Measurements from ENCODE around the gene MED12L. TPM values are rescaled to one million over a fixed set of nuclear protein-coding genes. Genes with fewer than 3 reads are reported as not detected.

The MED12L gene
- total and polyA plus RNA-seq, 2 experiments from 2014 or later, result 0.07 to 2.7 TPM

DNA sequence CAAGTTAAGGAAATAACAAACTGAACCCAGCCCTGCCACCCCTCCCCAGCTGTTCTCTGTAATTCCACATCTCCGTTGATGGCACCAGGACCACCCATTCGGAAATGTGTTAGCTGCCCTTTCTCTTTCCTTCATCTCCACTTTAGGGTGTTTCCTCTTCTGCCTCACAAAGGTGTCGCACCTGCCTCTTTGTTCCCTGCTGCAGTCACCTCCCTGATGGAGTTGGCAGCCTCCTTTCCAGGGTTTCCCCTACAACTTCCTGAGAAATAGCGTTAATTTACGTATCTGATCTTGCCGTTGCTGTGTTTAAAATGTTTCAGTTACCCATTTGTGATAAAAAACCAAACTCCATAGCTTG lies 60.2 kb downstream of the MED12L start:
- Histone ChIP-seq H2AFZ (no peak overlapping the region), H3K9me2 (replicated peaks; ENCODE audit: insufficient read depth) (no peaks in the 10 kb centered on the region), H3K27ac (no peak overlapping the region), H3K4me2 (peak overlapping the region; percentile 44), H4K20me1 (ENCODE audit: insufficient read depth, poor library complexity, severe bottlenecking) (no peaks in the 10 kb centered on the region), H3K79me2 (no peaks in the 10 kb centered on the region), H3K9me3 (ENCODE audit: low read depth) (no peaks in the 10 kb centered on the region), H3K27me3 (no peaks in the 10 kb centered on the region), H3K4me3 (no peak overlapping the region), H3K36me3 (replicated peaks; ENCODE audit: insufficient read depth, low read depth) (no peaks in the 10 kb centered on the region), H3K4me1 (ENCODE audit: insufficient read depth) (peaks cover 8% of the 10 kb centered on the region)
- 33% methylated on average over 6 of the region's 6 CpGs for WGBS (ENCODE audit: low lambda C conversion rate, missing lambda C conversion rate)
- TF ChIP-seq EZH2 (IDR thresholded peaks at IDR 0.05; ENCODE audit: borderline replicate concordance), result no peak
- DNase-seq (ENCODE audit: low spot score), result no peak

DNA sequence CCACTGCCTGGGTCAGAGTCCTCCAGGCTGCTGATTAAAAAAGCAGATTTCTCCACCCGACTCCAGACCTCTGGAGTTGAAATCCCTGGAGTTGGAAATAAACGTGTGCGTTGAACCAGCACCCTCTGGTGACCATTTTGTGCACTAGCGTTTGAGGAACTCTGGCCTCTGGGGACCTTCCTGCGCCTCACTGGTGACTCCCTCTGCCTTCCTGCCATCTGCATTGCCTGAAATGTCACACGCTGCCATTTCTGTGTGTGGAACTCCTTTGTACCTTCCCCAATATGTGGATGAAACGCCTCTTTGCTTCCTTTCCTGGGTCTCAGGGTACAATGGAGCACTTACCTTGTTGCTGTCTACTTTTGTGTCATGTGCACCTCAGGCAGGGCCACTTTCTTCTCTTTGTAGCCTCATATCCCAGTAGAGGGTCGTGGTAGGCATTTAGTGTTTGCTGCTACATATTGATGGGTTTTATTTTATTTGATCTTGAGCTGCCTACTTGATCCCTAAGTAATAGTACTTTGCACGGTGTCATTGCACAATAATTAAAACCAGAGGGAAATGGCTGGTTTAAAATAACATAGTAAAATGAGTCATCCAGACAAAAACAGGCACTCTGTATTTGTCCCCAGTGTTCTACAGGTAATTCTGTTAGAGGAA lies 60.7 kb downstream of the MED12L start:
- H3K27me3 ChIP-seq, result no peaks in the 10 kb centered on the region
- no peaks in the 10 kb centered on the region for H4K20me1 ChIP-seq (ENCODE audit: insufficient read depth, poor library complexity, severe bottlenecking)
- H3K4me1 ChIP-seq (ENCODE audit: insufficient read depth), result peaks cover 8% of the 10 kb centered on the region
- H3K79me2 ChIP-seq, result no peaks in the 10 kb centered on the region
- H3K9me2 ChIP-seq (replicated peaks; ENCODE audit: insufficient read depth), result no peaks in the 10 kb centered on the region
- peak overlapping the region; percentile 64 for H3K27ac ChIP-seq
- no peak overlapping the region for H2AFZ ChIP-seq
- H3K4me2 ChIP-seq, result peak overlapping the region; percentile 51
- TF ChIP-seq, protein P1, sequence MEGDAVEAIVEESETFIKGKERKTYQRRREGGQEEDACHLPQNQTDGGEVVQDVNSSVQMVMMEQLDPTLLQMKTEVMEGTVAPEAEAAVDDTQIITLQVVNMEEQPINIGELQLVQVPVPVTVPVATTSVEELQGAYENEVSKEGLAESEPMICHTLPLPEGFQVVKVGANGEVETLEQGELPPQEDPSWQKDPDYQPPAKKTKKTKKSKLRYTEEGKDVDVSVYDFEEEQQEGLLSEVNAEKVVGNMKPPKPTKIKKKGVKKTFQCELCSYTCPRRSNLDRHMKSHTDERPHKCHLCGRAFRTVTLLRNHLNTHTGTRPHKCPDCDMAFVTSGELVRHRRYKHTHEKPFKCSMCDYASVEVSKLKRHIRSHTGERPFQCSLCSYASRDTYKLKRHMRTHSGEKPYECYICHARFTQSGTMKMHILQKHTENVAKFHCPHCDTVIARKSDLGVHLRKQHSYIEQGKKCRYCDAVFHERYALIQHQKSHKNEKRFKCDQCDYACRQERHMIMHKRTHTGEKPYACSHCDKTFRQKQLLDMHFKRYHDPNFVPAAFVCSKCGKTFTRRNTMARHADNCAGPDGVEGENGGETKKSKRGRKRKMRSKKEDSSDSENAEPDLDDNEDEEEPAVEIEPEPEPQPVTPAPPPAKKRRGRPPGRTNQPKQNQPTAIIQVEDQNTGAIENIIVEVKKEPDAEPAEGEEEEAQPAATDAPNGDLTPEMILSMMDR (IDR thresholded peaks at IDR 0.05; ENCODE audit: poor library complexity), result peak; percentile 93
- TF ChIP-seq EZH2 (IDR thresholded peaks at IDR 0.05; ENCODE audit: borderline replicate concordance), result no peak
- WGBS (ENCODE audit: low lambda C conversion rate, missing lambda C conversion rate), result 12% methylated on average over 9 of the region's 9 CpGs
- no peak overlapping the region for H3K4me3 ChIP-seq
- no peaks in the 10 kb centered on the region for H3K36me3 ChIP-seq (replicated peaks; ENCODE audit: insufficient read depth, low read depth)
- peak; percentile 88 for DNase-seq (ENCODE audit: low spot score)
- no peaks in the 10 kb centered on the region for H3K9me3 ChIP-seq (ENCODE audit: low read depth)

DNA sequence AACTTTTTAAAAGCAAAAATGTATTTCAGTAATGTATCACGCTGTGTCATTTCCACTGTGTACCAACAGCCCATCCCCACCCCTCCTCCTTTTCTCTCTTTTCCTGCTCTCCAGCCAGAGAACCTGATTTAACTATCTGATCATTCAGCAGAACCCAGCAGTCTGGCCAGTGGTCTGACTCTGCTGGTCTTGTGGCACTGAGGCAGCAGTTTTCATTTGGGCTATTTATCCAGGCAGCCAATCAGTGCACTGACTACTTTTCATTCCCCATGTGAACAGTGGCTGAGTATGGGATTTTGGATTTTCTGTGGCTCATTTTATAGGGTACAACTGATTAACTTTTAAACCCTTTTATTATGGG lies 61.2 kb downstream of the MED12L start:
- peak overlapping the region; percentile 64 for H3K27ac ChIP-seq
- no peaks in the 10 kb centered on the region for H3K27me3 ChIP-seq
- H3K9me3 ChIP-seq (ENCODE audit: low read depth), result no peaks in the 10 kb centered on the region
- H3K79me2 ChIP-seq, result no peaks in the 10 kb centered on the region
- H3K4me2 ChIP-seq, result no peak overlapping the region
- no peak for TF ChIP-seq EZH2 (IDR thresholded peaks at IDR 0.05; ENCODE audit: borderline replicate concordance)
- TF ChIP-seq EZH2phosphoT487 (IDR thresholded peaks at IDR 0.05; ENCODE audit: low read depth, severe bottlenecking, unreplicated experiment), result no peak
- TF ChIP-seq, protein P1 (IDR thresholded peaks at IDR 0.05; ENCODE audit: poor library complexity), result no peak
- no peaks in the 10 kb centered on the region for H3K36me3 ChIP-seq (replicated peaks; ENCODE audit: insufficient read depth, low read depth)
- H3K4me1 ChIP-seq (ENCODE audit: insufficient read depth), result peaks cover 8% of the 10 kb centered on the region
- no peak for DNase-seq (ENCODE audit: low spot score)
- H2AFZ ChIP-seq, result no peak overlapping the region
- no peaks in the 10 kb centered on the region for H3K9me2 ChIP-seq (replicated peaks; ENCODE audit: insufficient read depth)
- 70% methylated on average over 1 of the region's 1 CpG for WGBS (ENCODE audit: low lambda C conversion rate, missing lambda C conversion rate)
- H4K20me1 ChIP-seq (ENCODE audit: insufficient read depth, poor library complexity, severe bottlenecking), result no peaks in the 10 kb centered on the region
- no peak overlapping the region for H3K4me3 ChIP-seq

DNA sequence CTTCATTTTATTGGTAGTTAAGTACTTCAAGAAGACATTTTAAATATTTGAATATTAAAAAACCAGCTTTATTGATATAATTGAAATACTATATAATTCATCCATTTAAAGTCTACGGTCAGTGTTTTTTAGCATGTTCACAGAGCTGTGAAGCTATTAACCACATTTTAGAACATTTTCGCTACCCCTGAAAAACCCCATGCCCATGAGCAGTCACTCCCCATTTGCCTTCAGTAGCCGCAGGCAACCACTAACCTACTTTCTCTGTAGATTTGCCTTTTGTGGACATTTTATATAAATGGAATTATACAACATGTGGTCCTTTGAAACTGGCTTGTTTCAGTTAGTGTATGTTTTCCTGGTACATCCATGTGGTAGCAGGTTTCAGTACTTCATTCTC lies 61.8 kb downstream of the MED12L start:
- Histone ChIP-seq H3K79me2 (no peaks in the 10 kb centered on the region), H3K9me2 (replicated peaks; ENCODE audit: insufficient read depth) (no peaks in the 10 kb centered on the region), H2AFZ (no peak overlapping the region), H3K27ac (no peak overlapping the region), H3K36me3 (replicated peaks; ENCODE audit: insufficient read depth, low read depth) (no peaks in the 10 kb centered on the region), H3K4me2 (no peak overlapping the region), H4K20me1 (ENCODE audit: insufficient read depth, poor library complexity, severe bottlenecking) (no peaks in the 10 kb centered on the region), H3K27me3 (no peaks in the 10 kb centered on the region), H3K4me3 (no peak overlapping the region), H3K4me1 (ENCODE audit: insufficient read depth) (peaks cover 8% of the 10 kb centered on the region), H3K9me3 (ENCODE audit: low read depth) (no peaks in the 10 kb centered on the region)
- DNase-seq (ENCODE audit: low spot score), result no peak
- TF ChIP-seq, protein P1 (IDR thresholded peaks at IDR 0.05; ENCODE audit: poor library complexity), result no peak
- no peak for TF ChIP-seq EZH2phosphoT487 (IDR thresholded peaks at IDR 0.05; ENCODE audit: low read depth, severe bottlenecking, unreplicated experiment)
- WGBS (ENCODE audit: low lambda C conversion rate, missing lambda C conversion rate), result 96% methylated on average over 3 of the region's 3 CpGs
